Right lobe of liver (tissue), 6 donors: Measurements from ENCODE around the gene SYNJ2. TPM values are rescaled to one million over a fixed set of nuclear protein-coding genes. Genes with fewer than 3 reads are reported as not detected.

ENCODE experiments used
- ATAC-seq, 4 donors: fragments of 200-7000 bp; cut with Tn5 transposase; one replicate each; pipeline ENCODE4 v1.9.1; 2020; ENCODE audit warnings: mild to moderate bottlenecking in 4 of 4, moderate library complexity in 4 of 4
- DNase-seq, 3 donors: peaks; one replicate each; pipeline ENCODE4 v3.0.0-alpha.2; 2020
- H3K27ac ChIP-seq, 3 donors: fragments of 200-600 bp; one replicate each; pipeline ENCODE4 v1.8.0; 2022
- H3K27me3 ChIP-seq, 2 donors: fragments of 200-600 bp; one replicate each; pipeline ENCODE4 v1.8.0; 2022
- H3K36me3 ChIP-seq, 4 donors: fragments of 200-600 bp; sonication (generic) in 1 of 4; one replicate each; pipeline versions ENCODE4 v1.5.1 to v1.8.0; 2017 to 2022; ENCODE audit warnings: control low read depth in 1 of 4
- H3K4me1 ChIP-seq, 4 donors: fragments of 200-600 bp; sonication (generic) in 1 of 4; one replicate each; pipeline versions ENCODE4 v1.5.1 to v1.8.0; 2017 to 2022; ENCODE audit warnings: control low read depth in 1 of 4
- H3K4me3 ChIP-seq, 3 donors: fragments of 200-600 bp; one replicate each; pipeline ENCODE4 v1.8.0; 2022
- H3K9me3 ChIP-seq, 4 donors: fragments of 200-600 bp; sonication (generic) in 1 of 4; one replicate each; pipeline versions ENCODE4 v1.5.1 to v1.8.0; 2017 to 2022; ENCODE audit warnings: control low read depth in 1 of 4
- CTCF ChIP-seq, 4 donors: fragments of 200-600 bp in 3 of 4; fragments of 450-650 bp in 1 of 4; IDR thresholded peaks; one replicate each; pipeline versions ENCODE4 v1.5.1 to v1.8.0; 2016 to 2022; ENCODE audit warnings: antibody characterized with exemption in 4 of 4, mild to moderate bottlenecking in 2 of 4
- POLR2A ChIP-seq: fragments of 450-650 bp; IDR thresholded peaks from one replicate; pipeline ENCODE4 v1.6.1; 2017; ENCODE audit warnings: antibody characterized with exemption, mild to moderate bottlenecking
- WGBS: methylation state at CpG from one replicate; pipeline ENCODE4 v1.1.6; 2018; ENCODE audit warnings: low coverage, low lambda C conversion rate; ENCODE audit not compliant: insufficient coverage; ENCODE audit errors: missing lambda C conversion rate; 5-methylcytosine and 5-hydroxymethylcytosine counted together
- intact Hi-C, 2 donors: fragments of 100-400 bp; cut with DNase I; formaldehyde crosslinking; loops; one replicate each; pipeline versions ENCODE4 v1.11.2 to v1.14.1; 2022
- small RNA-seq, 2 experiments: library from RNA; depleted of rRNA; stranded (forward); fragments of <200 nt; gene quantifications; one replicate each; pipeline ENCODE3, GENCODE V24; 2016
- total RNA-seq, 6 experiments: library from RNA; depleted of rRNA in 2 of 6; stranded (reverse); fragments of >200 nt in 2 of 6; fragmentation: NEBNext Ultra II Directional in 3 of 6; extraction: Animal tissue kit (Norgen Biotek cat#: 25700) in 3 of 6; gene quantifications; one replicate each; pipeline versions ENCODE4 v1.1.0 to v1.2.4, GENCODE V29; 2016 to 2023
- donor health status: DM: no; HTN: yes; CAD: no.
- donor health status: DM: no; HTN: no; CAD: no.
- donor health status: DM: no; HTN: no; CAD: no.
- donor health status: DM: no; HTN: yes; CAD: no.
- donor health status: DM: no; HTN: yes; CAD: no.

Gene SYNJ2
- total RNA-seq, 6 experiments from 2014 or later: 3.2 to 7.4 (median 4.2) TPM

GRCh38 chr6:158125271-158125670 is 143.6 kb downstream of the SYNJ2 start:
- Histone ChIP-seq H3K27me3 (no peaks in the 10 kb centered on the region), H3K27ac (no peak overlapping the region), H3K36me3 (peaks cover 0 to 2% (median 0%) of the 10 kb centered on the region in 4 donors), H3K4me3 (no peak overlapping the region), H3K9me3 (no peaks in the 10 kb centered on the region), H3K4me1 (no peaks in the 10 kb centered on the region)
- DNase-seq: no peak
- no peak for ATAC-seq
- intact Hi-C loops: no loop called here
- WGBS: 90% methylated on average over 2 of the region's 2 CpGs
- TF ChIP-seq POLR2A: no peak
- TF ChIP-seq CTCF (IDR thresholded peaks at IDR 0.05): no peak

- intact Hi-C loops: no loop called here
- H3K27ac ChIP-seq: no peak overlapping the region
- no peak for DNase-seq
- no peaks in the 10 kb centered on the region for H3K9me3 ChIP-seq
- no peaks in the 10 kb centered on the region for H3K4me1 ChIP-seq
- no peaks in the 10 kb centered on the region for H3K27me3 ChIP-seq
- ATAC-seq: no peak
- 67% methylated on average over 1 of the region's 1 CpG for whole genome bisulfite sequencing
- no peak overlapping the region for H3K4me3 ChIP-seq
- TF ChIP-seq POLR2A: no peak
- peak in 1 of 4 donors; percentile 14 for TF ChIP-seq CTCF (IDR thresholded peaks at IDR 0.05)
- no peaks in the 10 kb centered on the region for H3K36me3 ChIP-seq
Observed at GRCh38 chr6:158131926-158132325, 150.3 kb downstream of the SYNJ2 start.

- no peak for TF ChIP-seq POLR2A
- TF ChIP-seq CTCF (IDR thresholded peaks at IDR 0.05): no peak
- Histone ChIP-seq H3K27ac (peak overlapping the region; percentile 12 to 43 (median 32)), H3K4me1 (peaks cover 0 to 8% (median 0%) of the 10 kb centered on the region in 4 donors), H3K9me3 (no peaks in the 10 kb centered on the region), H3K27me3 (no peaks in the 10 kb centered on the region), H3K4me3 (no peak overlapping the region), H3K36me3 (peaks cover 0 to 3% (median 0%) of the 10 kb centered on the region in 4 donors)
- ATAC-seq: peak; percentile 96 to 99 (median 98)
- DNase-seq: peak; percentile 68 to 85 (median 71)
- intact Hi-C loops: no loop called here
Observed at GRCh38 chr6:158142789-158143188, 161.1 kb downstream of the SYNJ2 start.

GRCh38 chr6:158143700-158144099 is 162.0 kb downstream of the SYNJ2 start:
- peak in 3 of 4 donors; percentile 46 to 76 (median 51) for ATAC-seq
- intact Hi-C loops: no loop called here
- H3K9me3 ChIP-seq: no peaks in the 10 kb centered on the region
- 17% methylated on average over 1 of the region's 1 CpG for WGBS
- no peak for DNase-seq
- H3K36me3 ChIP-seq: peaks cover 0 to 3% (median 0%) of the 10 kb centered on the region in 4 donors
- no peak overlapping the region for H3K4me3 ChIP-seq
- no peak for TF ChIP-seq POLR2A
- peak in 3 of 4 donors; percentile 13 to 40 (median 13) for TF ChIP-seq CTCF (IDR thresholded peaks at IDR 0.05)
- no peaks in the 10 kb centered on the region for H3K27me3 ChIP-seq
- H3K4me1 ChIP-seq: peaks cover 0 to 8% (median 0%) of the 10 kb centered on the region in 4 donors
- H3K27ac ChIP-seq: no peak overlapping the region

Small RNA genes within 50 kb of the gene (small RNA-seq; reads per million reads assigned to genes)
- gene RNU6-786P: 0 reads per million in 2 experiments

Other genes starting within 250 kb of the SYNJ2 start
- gene SNX9, start 158.6 kb upstream of the SYNJ2 start, total RNA-seq: 10 to 100 TPM; 24.6 to 38.0 (median 29.3) TPM
- 1 to 10 TPM; 3.0 to 5.1 (median 4.4) TPM for gene SERAC1, start 186.4 kb downstream of the SYNJ2 start, total RNA-seq
- gene GTF2H5, start 186.5 kb downstream of the SYNJ2 start, total RNA-seq: 10 to 100 TPM in 4 of 6 experiments, 1 to 10 TPM in 2; 3.4 to 16.3 (median 11.8) TPM